NT2/D1 (cell line): ENCODE results near the gene RNF220.

Experiments used
- YY1 ChIP-seq: IDR thresholded peaks from 2 replicates; pipeline ENCODE4 v1.6.1; 2011; ENCODE audit not compliant: insufficient read length, insufficient read depth
- ZNF274 ChIP-seq: IDR thresholded peaks from 2 replicates; pipeline ENCODE4 v1.6.1; 2011; ENCODE audit warnings: mild to moderate bottlenecking, low read depth, low read length

- no peak for TF ChIP-seq ZNF274
- no peak for TF ChIP-seq YY1
Measured at GRCh38 chr1:44606701-44607281, 201.7 kb downstream of the RNF220 start.
